Stomach (tissue), 9 donors: ENCODE measurements around the gene MICB. TPM values are rescaled to one million over a fixed set of nuclear protein-coding genes. Genes with fewer than 3 reads are reported as not detected.

Experiments used
- DNase-seq, 2 donors: peaks; one replicate each; pipeline versions ENCODE4 v3.0.0 to v3.0.0-alpha.2; 2013 to 2019
- H3K27ac ChIP-seq, 5 donors: fragments of 200-600 bp in 4 of 5; sonication (generic) in 4 of 5; one replicate each; pipeline ENCODE4 v1.5.1; 2013 to 2019; ENCODE audit warnings: mild to moderate bottlenecking in 1 of 5, moderate library complexity in 1 of 5
- H3K27me3 ChIP-seq, 3 donors: fragments of 200-600 bp; sonication (generic); one replicate each; pipeline ENCODE4 v1.5.1; 2017 to 2019; ENCODE audit warnings: mixed run types in 1 of 3
- H3K36me3 ChIP-seq, 4 donors: fragments of 200-600 bp; sonication (generic); 1 replicate in 3 of 4; 2 replicates in 1 of 4; pipeline ENCODE4 v1.5.1; 2016 to 2019
- H3K4me1 ChIP-seq, 4 donors: fragments of 200-600 bp; sonication (generic); one replicate each; pipeline ENCODE4 v1.5.1; 2016 to 2019
- H3K4me3 ChIP-seq, 4 donors: fragments of 200-600 bp; sonication (generic) in 3 of 4; one replicate each; pipeline ENCODE4 v1.5.1; 2016 to 2019; ENCODE audit warnings: mild to moderate bottlenecking in 1 of 4
- H3K9me3 ChIP-seq, 4 donors: fragments of 200-600 bp; sonication (generic); one replicate each; pipeline ENCODE4 v1.5.1; 2016 to 2019
- CTCF ChIP-seq, 7 experiments: fragments of 450-650 bp in 4 of 7; fragments of 200-600 bp in 3 of 7; sonication (generic) in 3 of 7; IDR thresholded peaks; one replicate each; pipeline ENCODE4 v1.5.1; 2016 to 2019; ENCODE audit warnings: antibody characterized with exemption in 7 of 7, control low read depth in 2 of 7, mild to moderate bottlenecking in 1 of 7
- EP300 ChIP-seq: sonication (generic); formaldehyde crosslinking; IDR thresholded peaks from one replicate; pipeline ENCODE4 v1.6.1; 2017; ENCODE audit warnings: antibody characterized with exemption
- POLR2A ChIP-seq, 4 donors: fragments of 450-650 bp; IDR thresholded peaks; one replicate each; pipeline ENCODE4 v1.6.1; 2016; ENCODE audit warnings: antibody characterized with exemption in 4 of 4, control low read depth in 2 of 4, mild to moderate bottlenecking in 1 of 4, moderate library complexity in 1 of 4
- POLR2AphosphoS5 ChIP-seq, 3 donors: sonication (generic); formaldehyde crosslinking; IDR thresholded peaks; one replicate each; pipeline ENCODE4 v1.6.1; 2016; ENCODE audit warnings: antibody characterized with exemption in 3 of 3
- WGBS, 5 donors: extraction: QIAGEN DNeasy Blood & Tissue Kit in 3 of 5; methylation state at CpG; one replicate each; pipeline versions ENCODE4 v1.1.5 to v1.1.7; 2013 to 2018; 5-methylcytosine and 5-hydroxymethylcytosine counted together
- intact Hi-C: fragments of 100-400 bp; cut with DNase I; formaldehyde crosslinking; loops from one replicate; pipeline ENCODE4 v1.15.1; 2023; ENCODE audit warnings: low total_unique reads
- polyA plus RNA-seq, 3 donors: library from polyadenylated mRNA; stranded (reverse); fragments of 200-250 nt; gene quantifications; one replicate each; pipeline ENCODE4 v1.2.3, GENCODE V29; 2013
- total RNA-seq, 5 donors: library from RNA; depleted of rRNA; stranded (reverse); fragments of >200 nt; gene quantifications; one replicate each; pipeline versions ENCODE4 v1.1.0 to v1.2.3, GENCODE V29; 2014 to 2016
- donor health status: healthy with polysubstance abuse.
- donor health status: Bipolar disorder and iron deficiency.
- donor health status: healthy.

The MICB gene
- total and polyA plus RNA-seq, 8 donors = 0.29 to 1.7 (median 0.86) TPM; not detected in 2

- Histone ChIP-seq H3K27ac (no peak overlapping the region), H3K4me1 (no peaks in the 10 kb centered on the region), H3K9me3 (no peaks in the 10 kb centered on the region), H3K4me3 (no peak overlapping the region), H3K36me3 (no peaks in the 10 kb centered on the region), H3K27me3 (no peaks in the 10 kb centered on the region)
- WGBS, 5 donors = 61 to 67% (median 67%) methylated on average over 7 of the region's 7 CpGs
- no peak for DNase-seq
- no peak for TF ChIP-seq POLR2A (IDR thresholded peaks at IDR 0.05)
- TF ChIP-seq EP300 = no peak
- TF ChIP-seq POLR2AphosphoS5 (IDR thresholded peaks at IDR 0.05) = no peak
- no peak for TF ChIP-seq CTCF (IDR thresholded peaks at IDR 0.05)
- intact Hi-C loops = no loop called here
Observed at GRCh38 chr6:31476515-31477139, 21.3 kb upstream of the MICB start.

- no peaks in the 10 kb centered on the region for H3K4me1 ChIP-seq
- H3K36me3 ChIP-seq = no peaks in the 10 kb centered on the region
- no peaks in the 10 kb centered on the region for H3K27me3 ChIP-seq
- H3K9me3 ChIP-seq = no peaks in the 10 kb centered on the region
- no peak for TF ChIP-seq EP300
- TF ChIP-seq POLR2AphosphoS5 (IDR thresholded peaks at IDR 0.05) = no peak
- TF ChIP-seq CTCF (IDR thresholded peaks at IDR 0.05) = no peak
- no peak for TF ChIP-seq POLR2A (IDR thresholded peaks at IDR 0.05)
- no peak overlapping the region for H3K27ac ChIP-seq
- WGBS, 5 donors = 79 to 98% (median 90%) methylated on average over 3 to 4 of the region's 4 CpGs
- intact Hi-C loops = no loop called here
- DNase-seq = no peak
- no peak overlapping the region for H3K4me3 ChIP-seq
Observed at GRCh38 chr6:31477521-31477920, 20.4 kb upstream of the MICB start.

GRCh38 chr6:31478186-31478950 lies 19.6 kb upstream of the MICB start:
- TF ChIP-seq POLR2A (IDR thresholded peaks at IDR 0.05) = no peak
- TF ChIP-seq EP300 = no peak
- TF ChIP-seq CTCF (IDR thresholded peaks at IDR 0.05) = no peak
- no peak for TF ChIP-seq POLR2AphosphoS5 (IDR thresholded peaks at IDR 0.05)
- Histone ChIP-seq H3K4me3 (no peak overlapping the region), H3K36me3 (no peaks in the 10 kb centered on the region), H3K27ac (no peak overlapping the region), H3K27me3 (no peaks in the 10 kb centered on the region), H3K4me1 (no peaks in the 10 kb centered on the region), H3K9me3 (no peaks in the 10 kb centered on the region)
- no peak for DNase-seq
- 54 to 64% (median 61%) methylated on average over 3 of the region's 3 CpGs for WGBS, 5 donors
- intact Hi-C loops = no loop called here

GRCh38 chr6:31479151-31479932 lies 18.6 kb upstream of the MICB start:
- DNase-seq = no peak
- H3K27ac ChIP-seq = no peak overlapping the region
- no peaks in the 10 kb centered on the region for H3K9me3 ChIP-seq
- no peaks in the 10 kb centered on the region for H3K27me3 ChIP-seq
- intact Hi-C loops = no loop called here
- H3K4me3 ChIP-seq = no peak overlapping the region
- TF ChIP-seq POLR2AphosphoS5 (IDR thresholded peaks at IDR 0.05) (no peak), EP300 (no peak), CTCF (IDR thresholded peaks at IDR 0.05) (no peak), POLR2A (IDR thresholded peaks at IDR 0.05) (no peak)
- WGBS, 5 donors = 84 to 90% (median 87%) methylated on average over 5 of the region's 5 CpGs
- no peaks in the 10 kb centered on the region for H3K4me1 ChIP-seq
- no peaks in the 10 kb centered on the region for H3K36me3 ChIP-seq
